ENCODE measurements around the gene AIFM3. TPM values are rescaled to one million over a fixed set of nuclear protein-coding genes. Genes with fewer than 3 reads are reported as not detected.

AIFM3 gene
- total RNA-seq, 4 donors from 2014 or later = 0.11 to 2.0 (median 0.80) TPM

DNA sequence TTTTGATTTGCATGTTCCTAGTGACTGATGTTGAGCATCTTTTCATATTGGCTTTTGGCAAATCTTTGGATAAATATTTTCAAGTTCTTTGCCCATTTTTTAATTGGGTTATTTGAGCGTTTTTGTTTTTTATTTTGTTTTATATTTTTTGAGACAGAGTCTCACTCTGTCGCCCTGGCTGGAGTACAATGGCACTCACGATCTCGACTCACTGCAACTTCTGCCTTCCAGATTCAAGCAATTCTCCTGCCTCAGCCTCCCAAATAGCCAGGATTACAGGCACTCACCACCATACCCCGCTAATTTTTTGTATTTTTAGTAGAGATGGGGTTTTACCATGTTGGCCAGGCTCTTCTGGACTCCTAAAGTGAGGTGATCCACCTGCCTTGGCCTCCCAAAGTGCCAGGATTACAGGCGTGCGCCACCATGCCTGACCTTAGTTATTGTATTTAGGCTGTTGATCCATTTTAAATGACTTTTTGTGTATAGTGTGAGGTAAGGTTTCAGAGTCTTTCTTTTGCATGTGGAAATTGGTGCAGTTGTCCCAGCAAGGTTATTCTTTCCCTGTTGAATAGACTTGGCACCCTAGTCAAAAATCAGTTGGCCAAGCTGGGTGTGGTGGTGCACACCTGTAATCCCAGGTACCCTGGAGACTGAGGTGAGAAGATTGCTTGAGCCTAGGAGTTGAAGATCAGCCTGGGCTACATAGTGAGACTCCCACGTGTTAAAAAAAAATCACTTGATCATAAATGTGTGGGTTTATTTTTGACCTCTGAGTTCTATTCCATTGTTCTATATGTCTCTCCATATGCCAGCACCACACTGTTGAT lies 23.7 kb upstream of the AIFM3 start:
- H3K27ac ChIP-seq = no peak overlapping the region
- WGBS, 2 donors = 98% methylated on average over 8 of the region's 8 CpGs
- H3K9me3 ChIP-seq = no peaks in the 10 kb centered on the region
- DNase-seq = no peak
- no peaks in the 10 kb centered on the region for H3K36me3 ChIP-seq
- peaks cover 7 to 28% of the 10 kb centered on the region in 2 donors for H3K4me1 ChIP-seq
- TF ChIP-seq POLR2A (IDR thresholded peaks at IDR 0.05) = no peak
- TF ChIP-seq, protein P1, sequence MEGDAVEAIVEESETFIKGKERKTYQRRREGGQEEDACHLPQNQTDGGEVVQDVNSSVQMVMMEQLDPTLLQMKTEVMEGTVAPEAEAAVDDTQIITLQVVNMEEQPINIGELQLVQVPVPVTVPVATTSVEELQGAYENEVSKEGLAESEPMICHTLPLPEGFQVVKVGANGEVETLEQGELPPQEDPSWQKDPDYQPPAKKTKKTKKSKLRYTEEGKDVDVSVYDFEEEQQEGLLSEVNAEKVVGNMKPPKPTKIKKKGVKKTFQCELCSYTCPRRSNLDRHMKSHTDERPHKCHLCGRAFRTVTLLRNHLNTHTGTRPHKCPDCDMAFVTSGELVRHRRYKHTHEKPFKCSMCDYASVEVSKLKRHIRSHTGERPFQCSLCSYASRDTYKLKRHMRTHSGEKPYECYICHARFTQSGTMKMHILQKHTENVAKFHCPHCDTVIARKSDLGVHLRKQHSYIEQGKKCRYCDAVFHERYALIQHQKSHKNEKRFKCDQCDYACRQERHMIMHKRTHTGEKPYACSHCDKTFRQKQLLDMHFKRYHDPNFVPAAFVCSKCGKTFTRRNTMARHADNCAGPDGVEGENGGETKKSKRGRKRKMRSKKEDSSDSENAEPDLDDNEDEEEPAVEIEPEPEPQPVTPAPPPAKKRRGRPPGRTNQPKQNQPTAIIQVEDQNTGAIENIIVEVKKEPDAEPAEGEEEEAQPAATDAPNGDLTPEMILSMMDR (IDR thresholded peaks at IDR 0.05) = no peak
- no peak overlapping the region for H3K4me3 ChIP-seq (replicated peaks in 1 of 3)
- intact Hi-C loops (cut with DNase I) = no loop called here
- no peaks in the 10 kb centered on the region for H3K27me3 ChIP-seq

DNA sequence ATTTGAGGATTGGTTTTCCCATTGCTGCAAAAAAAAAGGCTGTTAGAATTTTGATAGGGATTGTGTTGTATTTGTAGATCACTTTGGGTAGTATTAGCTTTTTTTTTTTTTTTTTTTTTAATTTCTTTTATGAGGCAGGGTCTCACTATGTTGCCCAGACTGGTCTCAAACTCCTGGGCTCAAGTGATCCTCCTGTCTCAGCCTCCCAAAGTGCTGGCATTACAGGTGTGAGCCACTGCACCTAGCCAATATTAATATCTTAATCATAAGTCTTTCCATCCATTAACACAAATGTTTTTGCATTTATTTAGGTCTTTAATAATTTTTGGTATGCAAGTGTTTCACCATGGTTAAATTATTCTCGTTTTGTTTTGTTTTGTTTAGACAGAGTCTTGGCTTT lies 23.0 kb upstream of the AIFM3 start:
- intact Hi-C loops (cut with DNase I) = no loop called here
- no peaks in the 10 kb centered on the region for H3K36me3 ChIP-seq
- no peaks in the 10 kb centered on the region for H3K27me3 ChIP-seq
- H3K4me3 ChIP-seq (replicated peaks in 1 of 3) = no peak overlapping the region
- no peak overlapping the region for H3K27ac ChIP-seq
- TF ChIP-seq, protein P1 (IDR thresholded peaks at IDR 0.05) = no peak
- no peak for TF ChIP-seq POLR2A (IDR thresholded peaks at IDR 0.05)
- H3K9me3 ChIP-seq = no peaks in the 10 kb centered on the region
- WGBS, 2 donors = 20 to 33% methylated on average over 1 of the region's 1 CpG
- peaks cover 7 to 27% of the 10 kb centered on the region in 2 donors for H3K4me1 ChIP-seq
- no peak for DNase-seq

DNA sequence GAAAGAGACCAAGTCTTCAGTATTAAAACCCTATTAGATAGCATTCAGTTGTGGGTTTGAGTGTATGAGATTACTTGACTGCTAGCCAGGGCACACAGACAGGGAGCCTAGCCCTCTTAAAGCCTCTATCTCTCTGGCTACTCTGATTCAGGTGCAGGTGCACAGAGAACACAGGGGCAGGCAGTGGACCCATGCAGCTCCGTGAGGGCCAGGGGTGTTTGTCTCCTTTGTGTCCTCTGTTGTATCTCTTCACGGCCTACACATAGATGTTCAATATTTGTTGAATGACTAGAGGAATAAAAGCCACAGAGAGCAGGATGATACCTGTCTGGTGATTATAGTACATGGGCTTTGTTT lies 21.5 kb upstream of the AIFM3 start:
- H3K27me3 ChIP-seq = no peaks in the 10 kb centered on the region
- H3K4me1 ChIP-seq = peaks cover 6 to 16% of the 10 kb centered on the region in 2 donors
- DNase-seq = no peak
- intact Hi-C loops (cut with DNase I) = no loop called here
- peaks cover 4 to 6% of the 10 kb centered on the region in 2 donors for H3K36me3 ChIP-seq
- H3K27ac ChIP-seq = no peak overlapping the region
- 88 to 98% methylated on average over 2 of the region's 2 CpGs for WGBS, 2 donors
- H3K4me3 ChIP-seq (replicated peaks in 1 of 3) = no peak overlapping the region
- H3K9me3 ChIP-seq = no peaks in the 10 kb centered on the region
- no peak for TF ChIP-seq POLR2A (IDR thresholded peaks at IDR 0.05)
- TF ChIP-seq, protein P1 (IDR thresholded peaks at IDR 0.05) = no peak

- H3K27me3 ChIP-seq = no peaks in the 10 kb centered on the region
- TF ChIP-seq POLR2A (IDR thresholded peaks at IDR 0.05) = no peak
- TF ChIP-seq, protein P1 (IDR thresholded peaks at IDR 0.05) = no peak
- no peak overlapping the region for H3K27ac ChIP-seq
- peaks cover 0 to 11% of the 10 kb centered on the region in 2 donors for H3K4me1 ChIP-seq
- H3K9me3 ChIP-seq = no peaks in the 10 kb centered on the region
- intact Hi-C loops (cut with DNase I) = no loop called here
- no peak overlapping the region for H3K4me3 ChIP-seq (replicated peaks in 1 of 3)
- DNase-seq = no peak
- WGBS, 2 donors = 75 to 83% methylated on average over 7 of the region's 7 CpGs
- peaks cover 7 to 13% of the 10 kb centered on the region in 2 donors for H3K36me3 ChIP-seq
These were observed 20.7 kb upstream of the AIFM3 start for GRCh38 chr22:20946080-20946986.

Measured in thyroid gland (tissue), 4 donors.